G401.6 (cell line): ENCODE results near the gene RUFY4.
"Not testable (repeated sequence)": the region's sequence is repeated elsewhere in the genome, so short reads cannot be mapped to it uniquely, and the experiment has no call there.

ENCODE experiments used
- FAIRE-seq: peaks from 2 replicates; lab custom pipeline; 2012; peaks lifted over from hg19 to GRCh38; lab: Jason Lieb, UNC

RUFY4 gene, protein sequence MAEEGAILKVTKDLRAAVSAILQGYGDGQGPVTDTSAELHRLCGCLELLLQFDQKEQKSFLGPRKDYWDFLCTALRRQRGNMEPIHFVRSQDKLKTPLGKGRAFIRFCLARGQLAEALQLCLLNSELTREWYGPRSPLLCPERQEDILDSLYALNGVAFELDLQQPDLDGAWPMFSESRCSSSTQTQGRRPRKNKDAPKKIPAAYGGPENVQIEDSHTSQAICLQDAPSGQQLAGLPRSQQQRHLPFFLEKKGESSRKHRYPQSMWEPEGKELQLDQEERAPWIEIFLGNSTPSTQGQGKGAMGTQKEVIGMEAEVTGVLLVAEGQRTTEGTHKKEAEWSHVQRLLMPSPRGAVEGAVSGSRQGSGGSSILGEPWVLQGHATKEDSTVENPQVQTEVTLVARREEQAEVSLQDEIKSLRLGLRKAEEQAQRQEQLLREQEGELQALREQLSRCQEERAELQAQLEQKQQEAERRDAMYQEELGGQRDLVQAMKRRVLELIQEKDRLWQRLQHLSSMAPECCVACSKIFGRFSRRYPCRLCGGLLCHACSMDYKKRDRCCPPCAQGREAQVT

DNA sequence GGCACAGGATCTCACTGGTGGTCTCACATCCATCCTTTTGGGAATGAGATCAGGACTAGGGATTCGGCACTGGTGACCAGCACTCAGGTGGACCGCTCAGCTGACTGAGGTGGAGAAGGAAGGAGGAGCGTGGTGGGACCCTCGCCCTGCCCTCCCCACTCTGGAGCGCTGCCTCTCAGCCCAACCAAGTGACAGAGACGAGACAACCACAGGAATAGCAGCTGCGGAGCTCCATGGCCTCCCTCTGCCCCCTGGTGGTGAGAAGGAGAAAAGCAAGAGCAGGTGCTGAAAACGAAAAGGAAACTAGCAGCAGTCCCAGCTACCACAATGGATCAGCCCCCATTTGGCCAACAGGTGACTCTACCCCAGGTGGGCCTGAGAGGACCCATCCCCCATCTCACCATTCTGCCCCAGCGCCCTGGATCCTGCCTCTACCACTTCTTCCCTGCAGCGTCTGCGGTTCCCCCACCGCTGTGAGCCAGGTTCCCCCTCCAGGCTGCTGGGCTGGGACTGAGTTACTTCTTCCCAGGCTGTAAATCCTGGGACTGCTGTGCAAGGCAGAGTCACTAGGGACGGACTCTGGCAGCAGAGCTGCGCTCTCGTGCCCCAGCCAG is at the start of gene RUFY4:
TSS of gene RUFY4 (plus strand) at position 533 of the 614 bp plus-strand sequence. CDS start 1,353 bp downstream, outside the sequence.
- not testable (repeated sequence) for FAIRE-seq

- FAIRE-seq: no peak
Measured at GRCh38 chr2:218019411-218020060, 49.5 kb upstream of the RUFY4 start.

DNA sequence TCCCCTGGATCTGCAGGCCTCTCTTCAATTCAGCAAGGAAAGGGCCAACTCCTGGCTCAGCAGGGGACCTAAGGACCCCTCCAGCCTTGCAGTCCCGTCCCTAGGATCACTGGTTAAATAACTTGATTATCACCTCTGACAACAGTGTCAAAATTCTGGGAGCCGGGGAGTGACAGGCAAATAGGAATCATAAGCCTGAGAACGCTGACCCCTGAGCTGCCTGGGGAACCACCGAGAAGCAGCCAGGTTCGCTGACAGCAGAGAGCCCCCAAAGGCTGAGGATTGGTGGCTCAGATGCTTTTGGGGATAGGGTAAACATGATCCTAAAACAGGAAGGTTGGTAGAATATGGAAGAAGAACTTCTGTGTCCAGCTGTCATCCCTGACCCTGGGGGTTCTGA is 48.8 kb upstream of the RUFY4 start:
- no peak for FAIRE-seq

DNA sequence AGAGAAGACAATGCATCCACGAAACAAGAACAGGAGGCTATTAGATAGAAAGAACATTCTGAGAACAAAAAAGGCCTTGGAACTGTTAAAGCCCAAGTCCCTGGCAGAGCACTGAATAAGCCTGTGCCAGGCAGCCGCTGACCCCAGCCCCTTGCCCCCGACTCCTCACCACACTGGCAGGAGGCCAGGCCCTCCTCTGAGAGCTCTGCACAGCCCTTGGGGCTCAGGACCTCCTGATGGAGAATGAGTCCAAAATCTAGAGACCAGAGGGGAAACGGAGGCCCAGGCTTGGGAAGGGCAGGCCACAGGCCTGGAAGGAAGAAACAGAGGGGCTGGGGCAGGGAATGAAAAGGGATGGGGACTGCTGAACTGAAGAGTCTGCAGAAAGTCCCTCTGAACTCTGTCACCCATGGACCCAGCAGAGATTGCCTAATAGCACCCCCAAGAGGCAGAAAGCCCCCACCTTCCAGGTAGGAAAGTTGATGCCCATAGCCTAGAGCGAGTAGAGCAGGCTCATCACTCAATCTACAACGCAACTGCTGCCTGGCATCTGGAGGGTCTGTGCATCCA is 48.0 kb upstream of the RUFY4 start:
- no peak for FAIRE-seq

- no peak for FAIRE-seq
Measured at GRCh38 chr2:218021536-218022071, 47.4 kb upstream of the RUFY4 start.

DNA sequence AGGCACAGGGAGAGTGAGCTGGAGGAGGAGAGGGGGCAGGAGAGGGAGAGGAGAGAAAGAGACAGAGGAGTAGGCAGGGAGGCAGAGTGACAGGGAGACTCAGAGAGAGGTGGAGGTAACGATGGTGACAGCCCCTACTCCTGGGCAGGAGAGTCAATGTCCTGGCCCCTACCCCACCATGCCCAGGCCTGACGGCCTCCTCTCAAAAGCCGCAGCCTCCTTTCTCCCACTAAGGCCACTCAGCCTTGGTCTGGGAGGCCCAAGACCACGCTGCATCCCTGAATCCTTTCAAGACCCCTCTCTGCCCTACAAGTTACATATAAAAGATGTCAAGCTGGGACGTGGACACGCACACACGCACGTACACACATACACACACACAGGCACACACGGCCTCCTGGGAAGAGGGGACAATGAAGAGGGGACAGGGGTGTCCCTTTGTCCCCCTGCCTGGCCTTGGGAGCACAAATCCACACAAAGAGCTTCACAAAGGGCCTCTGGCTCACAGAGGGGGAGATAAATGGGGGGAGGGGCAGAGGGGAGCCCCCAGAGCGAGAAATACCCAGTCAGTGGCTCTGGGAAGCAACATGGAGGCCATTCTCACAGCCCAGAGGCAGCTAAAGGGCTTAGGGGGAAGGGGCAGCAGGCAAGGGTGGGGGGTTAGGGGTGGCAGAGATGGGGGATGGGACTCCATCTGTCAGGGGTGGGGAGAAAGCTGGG is 46.8 kb upstream of the RUFY4 start:
- FAIRE-seq: no peak

- no peak for FAIRE-seq
Measured at GRCh38 chr2:218022851-218023530, 46.1 kb upstream of the RUFY4 start.

- no peak for FAIRE-seq
Measured at GRCh38 chr2:218023636-218024035, 45.4 kb upstream of the RUFY4 start.

DNA sequence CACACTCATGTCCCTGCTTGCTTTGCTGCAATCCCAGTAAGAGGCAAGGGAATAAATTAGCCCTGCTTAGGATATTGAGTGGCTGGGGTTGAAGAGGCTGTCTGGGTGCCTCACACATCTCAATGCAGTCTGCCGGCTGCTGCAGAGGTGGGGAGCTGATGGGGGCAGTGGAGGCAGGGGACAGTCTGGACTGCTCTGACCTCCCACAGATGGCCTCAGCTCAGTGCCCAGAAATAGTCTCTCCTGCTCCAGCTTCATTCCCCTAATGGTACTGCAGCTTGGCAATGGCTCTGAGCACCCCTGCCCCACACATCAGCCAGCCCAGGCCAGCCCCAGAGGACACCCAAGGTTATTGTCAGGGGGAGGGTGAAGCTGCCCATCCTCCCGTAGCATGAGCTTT is 44.7 kb upstream of the RUFY4 start:
- no peak for FAIRE-seq

DNA sequence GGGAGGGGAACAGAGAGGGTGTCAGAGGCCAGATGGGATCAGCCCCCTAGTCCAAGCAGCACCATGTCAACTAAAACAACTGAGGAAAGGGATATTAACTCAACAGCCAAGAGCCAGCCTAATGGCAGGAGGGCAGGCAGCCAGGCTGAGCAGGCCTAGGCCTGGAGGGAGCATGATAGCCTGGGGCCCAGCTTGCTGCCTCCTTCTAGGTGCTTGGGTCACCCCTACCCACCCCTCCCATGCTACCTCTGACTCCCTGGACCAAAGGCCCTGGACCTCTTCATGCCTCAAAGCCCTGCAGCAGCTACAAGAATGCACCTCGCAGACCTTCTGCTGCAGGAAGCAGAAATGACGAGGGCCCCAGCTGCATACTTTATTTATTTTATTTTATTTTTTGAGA is 44.2 kb upstream of the RUFY4 start:
- FAIRE-seq: no peak

GRCh38 chr2:218026244-218026643 is 42.8 kb upstream of the RUFY4 start:
- FAIRE-seq: no peak

DNA sequence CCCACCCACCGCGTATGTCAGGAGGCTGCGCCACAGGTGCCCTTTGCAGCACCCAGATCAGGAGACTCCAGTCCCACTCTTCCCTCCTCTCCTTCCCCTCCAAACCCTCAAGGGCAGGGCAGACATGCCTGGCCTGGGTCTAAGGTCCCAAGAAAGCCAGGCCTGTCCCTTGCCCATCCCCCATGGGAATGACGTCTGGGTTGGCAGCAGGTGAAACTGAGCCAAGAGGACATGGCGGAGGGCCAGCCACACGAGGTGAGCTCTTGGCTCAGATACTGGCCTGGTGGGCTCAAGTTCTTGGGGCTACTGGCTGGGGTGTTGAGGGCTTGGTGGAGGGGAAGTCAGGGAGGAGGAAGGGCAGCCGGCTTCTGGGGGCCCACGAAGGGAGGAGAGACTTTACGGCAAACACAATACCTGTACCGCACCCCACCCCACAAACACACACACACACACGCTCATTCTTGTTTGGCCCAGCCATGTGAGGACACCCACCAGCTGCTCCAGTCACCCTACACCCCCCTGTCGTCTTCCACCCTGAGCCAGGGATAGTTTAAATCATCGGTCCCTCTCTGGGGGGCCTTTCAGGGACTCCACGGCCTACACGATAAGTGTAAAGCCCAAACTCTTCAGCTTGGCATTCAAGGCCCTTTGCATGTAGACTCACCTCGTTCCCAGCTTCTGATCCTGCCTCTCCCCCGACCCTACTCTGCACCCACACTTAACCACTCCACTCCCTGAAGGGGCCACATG is 42.2 kb upstream of the RUFY4 start:
- no peak for FAIRE-seq

GRCh38 chr2:218027426-218028188 is 41.4 kb upstream of the RUFY4 start:
- no peak for FAIRE-seq

DNA sequence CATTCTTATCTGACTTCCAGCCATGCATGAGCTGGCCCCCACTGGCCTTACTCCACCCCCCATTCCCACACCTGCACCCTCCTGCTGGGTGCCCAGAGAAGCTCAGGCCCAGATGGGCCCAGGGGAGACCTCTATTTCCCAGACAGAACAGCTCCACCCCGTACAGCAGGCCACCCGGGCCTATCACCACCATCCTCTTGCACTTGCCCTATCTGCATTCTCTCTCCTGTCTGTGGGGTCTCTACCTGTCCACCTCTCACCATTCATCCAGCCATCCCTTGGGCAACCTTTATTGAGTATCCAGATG is 40.9 kb upstream of the RUFY4 start:
- FAIRE-seq: no peak

- FAIRE-seq: no peak
Measured at GRCh38 chr2:218028562-218029348, 40.3 kb upstream of the RUFY4 start.

GRCh38 chr2:218029366-218030360 is 39.4 kb upstream of the RUFY4 start:
- FAIRE-seq: no peak

DNA sequence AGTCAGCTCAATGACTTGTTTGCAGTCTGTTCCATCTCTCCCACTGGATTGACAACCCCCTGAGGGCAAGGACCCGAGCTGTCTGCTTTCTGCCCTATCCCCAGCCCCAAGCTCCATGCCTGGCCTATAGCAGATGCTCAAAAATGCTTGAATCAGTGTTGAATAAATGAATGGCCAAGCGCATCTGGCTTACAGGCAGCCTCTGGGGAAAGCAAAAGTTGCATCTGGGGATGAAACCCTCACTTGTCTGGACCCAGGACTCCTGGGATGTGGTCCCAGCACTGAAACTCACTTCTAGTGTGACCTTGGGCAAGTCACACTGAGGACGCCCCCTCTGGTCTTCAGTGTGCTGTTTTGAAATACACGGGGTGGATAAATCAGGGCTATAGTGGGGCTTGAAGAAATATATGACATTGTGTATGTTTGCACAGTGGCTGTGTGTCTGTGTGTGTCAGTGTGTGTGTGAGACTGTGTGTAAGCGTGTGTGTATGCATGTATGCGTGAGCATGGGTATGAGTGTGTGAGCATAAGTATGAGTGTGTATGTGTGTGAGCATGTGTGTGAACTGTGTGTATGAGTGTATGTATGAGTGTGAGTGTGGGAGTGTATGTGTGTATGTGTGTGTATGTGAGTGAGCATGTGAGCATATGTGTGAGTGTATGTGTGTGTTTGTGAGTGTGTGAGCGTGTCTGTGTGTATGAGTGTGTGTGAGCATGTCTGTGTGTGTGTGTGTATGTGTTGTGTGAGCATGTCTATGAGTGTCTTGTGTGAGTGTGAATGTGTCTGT is 38.5 kb upstream of the RUFY4 start:
- no peak for FAIRE-seq
